ENCODE measurements around the gene C5orf46.

Gene C5orf46

DNA sequence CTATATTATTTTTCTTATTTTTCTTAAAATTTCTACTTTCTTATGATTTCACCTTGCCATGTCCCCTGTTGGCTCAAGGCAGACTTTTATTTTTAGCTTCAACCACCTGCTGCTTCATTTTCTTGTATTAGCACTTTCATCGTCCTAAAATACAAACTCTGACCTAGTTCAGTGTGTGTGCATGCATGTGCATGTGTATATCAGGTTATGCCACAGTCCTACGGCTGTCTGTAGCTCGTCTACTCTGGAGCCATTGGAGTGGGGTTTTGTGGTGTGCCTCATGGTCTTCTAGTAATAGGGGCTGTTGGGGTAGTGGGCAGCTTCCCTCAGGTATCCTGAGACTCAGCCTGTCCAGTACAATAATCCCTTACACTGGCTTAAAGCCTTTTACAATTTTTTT is 61.5 kb downstream of the C5orf46 start:
- peaks cover 6% of the 10 kb centered on the region; the same call in 1 of the 2 replicates for H3K4me1 ChIP-seq (ENCODE audit: control insufficient read depth, insufficient read depth, low read length)
- H3K9me3 ChIP-seq (ENCODE audit: control insufficient read depth, insufficient read depth, low read length), result no peaks in the 10 kb centered on the region
- H3K4me3 ChIP-seq (ENCODE audit: low read depth, low read length), result no peak overlapping the region
- H3K27ac ChIP-seq (ENCODE audit: low read depth, low read length), result no peak overlapping the region
- H3K36me3 ChIP-seq (ENCODE audit: control insufficient read depth, insufficient read depth, low read length), result no peaks in the 10 kb centered on the region
- H3K9ac ChIP-seq (ENCODE audit: low read depth, low read length), result no peak overlapping the region
- H3K27me3 ChIP-seq (ENCODE audit: control insufficient read depth, insufficient read depth, low read length), result no peaks in the 10 kb centered on the region

DNA sequence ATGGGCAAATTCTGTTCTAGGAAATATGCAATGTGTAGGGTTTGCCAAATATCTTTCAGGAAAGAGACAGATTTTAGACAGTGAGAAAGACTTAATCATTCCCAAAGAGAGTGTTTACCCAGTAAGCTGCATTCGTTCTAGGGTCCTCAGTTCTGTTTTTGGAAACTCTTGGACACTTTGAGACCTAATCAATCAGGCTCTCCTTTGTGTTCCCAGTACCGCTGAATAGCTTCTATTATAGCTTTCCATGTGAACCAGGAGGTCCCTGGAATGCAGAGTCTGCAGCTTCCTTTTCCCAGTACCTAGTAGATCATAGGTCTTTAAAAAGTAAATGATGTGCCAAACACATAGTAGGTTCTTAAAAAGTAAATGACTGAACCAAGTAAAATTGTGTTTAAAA is 63.5 kb downstream of the C5orf46 start:
- H3K27me3 ChIP-seq (ENCODE audit: control insufficient read depth, insufficient read depth, low read length), result no peaks in the 10 kb centered on the region
- H3K27ac ChIP-seq (ENCODE audit: low read depth, low read length), result no peak overlapping the region
- no peaks in the 10 kb centered on the region for H3K36me3 ChIP-seq (ENCODE audit: control insufficient read depth, insufficient read depth, low read length)
- no peaks in the 10 kb centered on the region for H3K9me3 ChIP-seq (ENCODE audit: control insufficient read depth, insufficient read depth, low read length)
- no peak overlapping the region for H3K4me3 ChIP-seq (ENCODE audit: low read depth, low read length)
- peaks cover 6% of the 10 kb centered on the region; the same call in 1 of the 2 replicates for H3K4me1 ChIP-seq (ENCODE audit: control insufficient read depth, insufficient read depth, low read length)
- H3K9ac ChIP-seq (ENCODE audit: low read depth, low read length), result no peak overlapping the region

Measured in HUES48 (cell line).